ENCODE measurements around the gene SLC44A1.

The SLC44A1 gene

DNA sequence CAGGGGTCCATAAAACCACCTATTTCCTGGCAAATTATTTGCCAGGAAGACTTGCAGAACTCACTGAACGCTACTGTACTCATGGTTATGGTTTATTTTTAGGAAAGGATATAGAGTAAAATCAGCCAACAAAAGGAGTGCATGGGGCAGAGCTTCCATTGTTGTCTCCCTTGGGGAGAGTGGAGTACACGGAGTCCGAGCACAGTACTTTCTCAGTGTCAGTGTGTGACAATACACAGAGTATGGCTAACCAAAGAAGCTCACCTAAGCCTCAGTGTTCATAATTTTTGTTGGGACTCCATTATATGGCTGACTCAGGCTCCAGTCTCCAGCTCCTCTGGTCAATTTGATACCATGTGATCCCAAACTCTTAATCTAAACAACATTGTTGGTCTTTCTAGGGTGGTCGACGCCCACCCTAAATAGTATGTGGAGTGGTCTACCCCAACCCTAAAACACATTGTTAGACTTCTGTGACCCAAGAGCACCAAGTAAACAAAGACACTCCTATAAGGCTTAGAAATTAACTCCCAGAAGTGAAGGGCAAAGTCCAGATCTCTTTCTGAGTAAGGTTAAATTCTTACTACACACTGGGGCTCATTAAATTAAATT is 74.9 kb downstream of the SLC44A1 start:
- Histone ChIP-seq H3K27ac (no peak overlapping the region), H3K4me2 (peak overlapping the region; percentile 71), H4K20me1 (no peaks in the 10 kb centered on the region), H3K9ac (no peak overlapping the region), H3K4me1 (peaks cover 15% of the 10 kb centered on the region), H3K4me3 (no peak overlapping the region), H3K36me3 (0 out of 2 replicates have a peak, but pooled peaks cover 6% of the 10 kb centered on the region), H3K9me3 (no peaks in the 10 kb centered on the region), H3K27me3 (no peaks in the 10 kb centered on the region)
- TF ChIP-seq Cebpa-rat (IDR thresholded peaks at IDR 0.05), result no peak

DNA sequence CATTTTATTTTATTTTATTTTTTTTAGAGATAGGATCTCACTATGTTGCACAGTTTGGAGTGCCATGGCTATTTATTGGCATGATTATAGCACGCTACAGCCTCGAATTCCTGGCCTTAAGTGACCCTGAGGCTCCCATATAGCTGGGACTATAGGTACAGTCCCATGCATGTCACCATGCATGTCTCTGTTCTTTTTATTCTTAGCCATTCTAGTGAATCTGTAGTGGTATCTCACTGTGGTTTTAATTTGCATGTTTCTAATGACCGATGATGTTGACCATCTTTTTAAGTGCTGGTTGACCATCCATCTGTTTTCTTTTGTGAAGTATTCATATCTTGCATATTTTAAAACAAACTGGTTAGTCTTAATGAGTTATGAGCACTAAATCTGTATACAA is 76.1 kb downstream of the SLC44A1 start:
- H3K36me3 ChIP-seq, result 0 out of 2 replicates have a peak, but pooled peaks cover 7% of the 10 kb centered on the region
- no peak overlapping the region for H3K4me2 ChIP-seq
- H3K27ac ChIP-seq, result no peak overlapping the region

GRCh38 chr9:105328296-105328695 is 83.8 kb downstream of the SLC44A1 start:
- no peak overlapping the region for H3K27ac ChIP-seq
- no peaks in the 10 kb centered on the region for H3K9me3 ChIP-seq
- H4K20me1 ChIP-seq, result no peaks in the 10 kb centered on the region
- peaks cover 12% of the 10 kb centered on the region; the same call in 1 of the 2 replicates for H3K36me3 ChIP-seq
- peaks cover 9% of the 10 kb centered on the region; the same call in 1 of the 2 replicates for H3K4me1 ChIP-seq
- no peak overlapping the region for H3K4me2 ChIP-seq
- H3K27me3 ChIP-seq, result no peaks in the 10 kb centered on the region
- TF ChIP-seq Cebpa-rat (IDR thresholded peaks at IDR 0.05), result no peak
- H3K4me3 ChIP-seq, result no peak overlapping the region
- no peak overlapping the region for H3K9ac ChIP-seq

More for the DNA sequence above, 76.1 kb downstream of the SLC44A1 start:
- Histone ChIP-seq H3K9ac (no peak overlapping the region), H3K4me1 (peaks cover 15% of the 10 kb centered on the region), H3K27me3 (no peaks in the 10 kb centered on the region), H3K4me3 (no peak overlapping the region), H4K20me1 (no peaks in the 10 kb centered on the region), H3K9me3 (no peaks in the 10 kb centered on the region)
- no peak for TF ChIP-seq Cebpa-rat (IDR thresholded peaks at IDR 0.05)

GRCh38 chr9:105328872-105329718 is 84.6 kb downstream of the SLC44A1 start:
- Histone ChIP-seq H3K27ac (no peak overlapping the region), H3K27me3 (no peaks in the 10 kb centered on the region), H3K4me3 (no peak overlapping the region), H3K9me3 (no peaks in the 10 kb centered on the region), H3K36me3 (peaks cover 9% of the 10 kb centered on the region; the same call in 1 of the 2 replicates), H3K4me1 (peaks cover 9% of the 10 kb centered on the region; the same call in 1 of the 2 replicates), H3K4me2 (no peak overlapping the region), H3K9ac (no peak overlapping the region), H4K20me1 (no peaks in the 10 kb centered on the region)
- TF ChIP-seq Cebpa-rat (IDR thresholded peaks at IDR 0.05), result no peak

- no peak for TF ChIP-seq Cebpa-rat (IDR thresholded peaks at IDR 0.05)
- H3K9ac ChIP-seq, result no peak overlapping the region
- H3K9me3 ChIP-seq, result no peaks in the 10 kb centered on the region
- H3K36me3 ChIP-seq, result peaks cover 5% of the 10 kb centered on the region; the same call in 1 of the 2 replicates
- H3K4me1 ChIP-seq, result peaks cover 9% of the 10 kb centered on the region; the same call in 1 of the 2 replicates
- H3K27ac ChIP-seq, result no peak overlapping the region
- no peaks in the 10 kb centered on the region for H3K27me3 ChIP-seq
- H4K20me1 ChIP-seq, result no peaks in the 10 kb centered on the region
- H3K4me2 ChIP-seq, result no peak overlapping the region
- H3K4me3 ChIP-seq, result no peak overlapping the region
Measured at GRCh38 chr9:105329719-105330062, 85.2 kb downstream of the SLC44A1 start.

GRCh38 chr9:105330201-105330600 is 85.8 kb downstream of the SLC44A1 start:
- Histone ChIP-seq H3K4me3 (no peak overlapping the region), H3K36me3 (peaks cover 5% of the 10 kb centered on the region; the same call in 1 of the 2 replicates), H4K20me1 (no peaks in the 10 kb centered on the region), H3K27ac (no peak overlapping the region), H3K9ac (no peak overlapping the region), H3K9me3 (no peaks in the 10 kb centered on the region), H3K4me1 (peaks cover 9% of the 10 kb centered on the region; the same call in 1 of the 2 replicates), H3K4me2 (no peak overlapping the region), H3K27me3 (no peaks in the 10 kb centered on the region)
- TF ChIP-seq Cebpa-rat (IDR thresholded peaks at IDR 0.05), result no peak

- Histone ChIP-seq H4K20me1 (no peaks in the 10 kb centered on the region), H3K9ac (no peak overlapping the region), H3K36me3 (peaks cover 5% of the 10 kb centered on the region; the same call in 1 of the 2 replicates), H3K4me2 (no peak overlapping the region), H3K27me3 (no peaks in the 10 kb centered on the region), H3K27ac (no peak overlapping the region), H3K4me3 (no peak overlapping the region), H3K4me1 (peaks cover 9% of the 10 kb centered on the region; the same call in 1 of the 2 replicates), H3K9me3 (no peaks in the 10 kb centered on the region)
- TF ChIP-seq Cebpa-rat (IDR thresholded peaks at IDR 0.05), result no peak
Measured at GRCh38 chr9:105330755-105331154, 86.3 kb downstream of the SLC44A1 start.

- no peak overlapping the region for H3K9ac ChIP-seq
- peaks cover 6% of the 10 kb centered on the region for H3K36me3 ChIP-seq
- H3K4me2 ChIP-seq, result no peak overlapping the region
- no peak overlapping the region for H3K4me3 ChIP-seq
- H3K27ac ChIP-seq, result no peak overlapping the region
- H3K9me3 ChIP-seq, result no peaks in the 10 kb centered on the region
- H3K27me3 ChIP-seq, result no peaks in the 10 kb centered on the region
- H4K20me1 ChIP-seq, result no peaks in the 10 kb centered on the region
- no peak for TF ChIP-seq Cebpa-rat (IDR thresholded peaks at IDR 0.05)
- peaks cover 9% of the 10 kb centered on the region; the same call in 1 of the 2 replicates for H3K4me1 ChIP-seq
Measured at GRCh38 chr9:105331160-105331559, 86.7 kb downstream of the SLC44A1 start.

- H3K36me3 ChIP-seq, result peaks cover 12% of the 10 kb centered on the region
- no peak overlapping the region for H3K27ac ChIP-seq
- no peak for TF ChIP-seq Cebpa-rat (IDR thresholded peaks at IDR 0.05)
- no peaks in the 10 kb centered on the region for H3K9me3 ChIP-seq
- H3K27me3 ChIP-seq, result no peaks in the 10 kb centered on the region
- H3K9ac ChIP-seq, result no peak overlapping the region
- H3K4me2 ChIP-seq, result no peak overlapping the region
- H3K4me3 ChIP-seq, result no peak overlapping the region
- H3K4me1 ChIP-seq, result peaks cover 9% of the 10 kb centered on the region; the same call in 1 of the 2 replicates
- no peaks in the 10 kb centered on the region for H4K20me1 ChIP-seq
Measured at GRCh38 chr9:105331755-105332154, 87.3 kb downstream of the SLC44A1 start.

GRCh38 chr9:105332471-105332870 is 88.0 kb downstream of the SLC44A1 start:
- Histone ChIP-seq H3K9ac (no peak overlapping the region), H3K27me3 (no peaks in the 10 kb centered on the region), H3K36me3 (peaks cover 17% of the 10 kb centered on the region), H3K4me1 (peaks cover 9% of the 10 kb centered on the region; the same call in 1 of the 2 replicates), H3K4me3 (no peak overlapping the region), H4K20me1 (no peaks in the 10 kb centered on the region), H3K9me3 (no peaks in the 10 kb centered on the region), H3K4me2 (no peak overlapping the region), H3K27ac (no peak overlapping the region)
- no peak for TF ChIP-seq Cebpa-rat (IDR thresholded peaks at IDR 0.05)
